Measurements from ENCODE around the gene PCED1B. TPM values are rescaled to one million over a fixed set of nuclear protein-coding genes. Genes with fewer than 3 reads are reported as not detected.

Gene PCED1B
- total RNA-seq, 1 donor from 2014 or later = 3.1 TPM

DNA sequence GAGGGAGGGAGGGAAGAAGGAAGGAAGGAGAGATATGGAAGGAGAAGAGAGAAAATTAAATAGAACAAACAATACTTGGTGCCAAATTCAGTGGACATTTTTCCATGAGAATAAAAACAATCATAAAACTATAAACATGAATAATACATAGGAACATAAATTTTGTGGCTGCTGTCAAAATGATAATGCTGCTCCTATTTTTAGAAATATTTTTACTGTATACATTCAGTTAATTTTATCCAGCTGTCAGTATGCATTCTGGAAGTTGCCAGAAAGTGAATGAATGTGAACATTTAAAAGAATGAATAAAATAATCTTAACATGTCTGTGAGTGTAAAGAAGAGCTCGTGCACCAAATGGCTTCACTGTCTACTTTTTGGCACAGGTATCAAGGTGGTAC lies 13.9 kb upstream of the PCED1B start:
- peaks cover 16% of the 10 kb centered on the region for H3F3A ChIP-seq (ENCODE audit: low read depth)
- Mint-ChIP-seq H3K36me3 (no peaks in the 10 kb centered on the region), H3K4me1 (peaks cover 19% of the 10 kb centered on the region), H3K9me3 (peaks cover 3% of the 10 kb centered on the region), H3K4me3 (no peak overlapping the region), H3K27me3 (ENCODE audit: insufficient read depth, low read depth) (no peaks in the 10 kb centered on the region), H3K27ac (no peak overlapping the region)
- H3K36me3 ChIP-seq = no peaks in the 10 kb centered on the region
- H3K9me3 ChIP-seq (ENCODE audit: low read depth) = no peaks in the 10 kb centered on the region
- no peak for DNase-seq (ENCODE audit: low spot score)
- H3K27me3 ChIP-seq = no peaks in the 10 kb centered on the region
- no peak overlapping the region for H3K27ac ChIP-seq
- peaks cover 15% of the 10 kb centered on the region for H3K4me1 ChIP-seq
- H3K9ac ChIP-seq = no peak overlapping the region
- no peaks in the 10 kb centered on the region for H4K20me1 ChIP-seq (ENCODE audit: low read depth)
- H3K79me2 ChIP-seq (ENCODE audit: low read depth) = no peaks in the 10 kb centered on the region
- no peak for TF ChIP-seq EZH2 (IDR thresholded peaks at IDR 0.05)
- TF ChIP-seq EZH2phosphoT487 (IDR thresholded peaks at IDR 0.05) = no peak
- TF ChIP-seq, protein P1, sequence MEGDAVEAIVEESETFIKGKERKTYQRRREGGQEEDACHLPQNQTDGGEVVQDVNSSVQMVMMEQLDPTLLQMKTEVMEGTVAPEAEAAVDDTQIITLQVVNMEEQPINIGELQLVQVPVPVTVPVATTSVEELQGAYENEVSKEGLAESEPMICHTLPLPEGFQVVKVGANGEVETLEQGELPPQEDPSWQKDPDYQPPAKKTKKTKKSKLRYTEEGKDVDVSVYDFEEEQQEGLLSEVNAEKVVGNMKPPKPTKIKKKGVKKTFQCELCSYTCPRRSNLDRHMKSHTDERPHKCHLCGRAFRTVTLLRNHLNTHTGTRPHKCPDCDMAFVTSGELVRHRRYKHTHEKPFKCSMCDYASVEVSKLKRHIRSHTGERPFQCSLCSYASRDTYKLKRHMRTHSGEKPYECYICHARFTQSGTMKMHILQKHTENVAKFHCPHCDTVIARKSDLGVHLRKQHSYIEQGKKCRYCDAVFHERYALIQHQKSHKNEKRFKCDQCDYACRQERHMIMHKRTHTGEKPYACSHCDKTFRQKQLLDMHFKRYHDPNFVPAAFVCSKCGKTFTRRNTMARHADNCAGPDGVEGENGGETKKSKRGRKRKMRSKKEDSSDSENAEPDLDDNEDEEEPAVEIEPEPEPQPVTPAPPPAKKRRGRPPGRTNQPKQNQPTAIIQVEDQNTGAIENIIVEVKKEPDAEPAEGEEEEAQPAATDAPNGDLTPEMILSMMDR (IDR thresholded peaks at IDR 0.05) = no peak
- H3K4me2 ChIP-seq = no peak overlapping the region
- no peak overlapping the region for H3K4me3 ChIP-seq
- H2AFZ ChIP-seq (replicated peaks) = no peak overlapping the region

DNA sequence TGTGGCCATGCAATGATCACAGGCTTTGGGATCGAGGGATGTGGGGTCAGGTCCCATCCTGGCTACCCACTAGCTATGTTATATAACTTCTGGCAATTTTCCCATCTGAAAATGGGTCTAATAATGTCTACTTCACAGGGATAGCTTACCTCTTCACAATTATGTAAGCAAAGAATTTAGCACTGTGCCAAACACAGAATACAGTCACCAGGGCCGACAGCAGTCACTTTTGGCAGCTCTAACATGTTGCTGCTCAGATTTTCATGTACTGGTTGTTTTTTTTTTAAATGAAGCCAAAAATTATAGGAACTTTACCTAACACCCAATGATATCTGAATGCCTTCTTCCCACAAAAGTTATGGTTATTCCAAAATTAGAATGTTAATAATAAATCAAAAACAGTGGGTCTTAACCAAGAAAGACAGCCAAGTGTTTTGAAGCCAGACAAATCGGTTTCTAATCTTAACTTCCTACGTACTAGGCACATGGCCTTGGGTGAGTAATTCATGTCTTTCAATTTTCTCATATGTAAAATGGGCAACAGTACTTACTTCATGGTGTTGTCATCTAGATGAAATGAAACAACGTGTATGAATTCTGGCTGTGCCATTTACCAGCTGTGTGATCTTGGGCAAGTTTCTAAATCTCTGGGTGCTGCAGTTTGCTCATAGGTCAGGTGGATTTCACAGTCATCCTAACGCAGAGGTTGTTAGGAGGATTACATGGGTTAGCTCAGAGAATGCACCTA lies 13.0 kb upstream of the PCED1B start:
- TF ChIP-seq, protein P1 (IDR thresholded peaks at IDR 0.05) = no peak
- no peak for TF ChIP-seq EZH2 (IDR thresholded peaks at IDR 0.05)
- no peak for TF ChIP-seq EZH2phosphoT487 (IDR thresholded peaks at IDR 0.05)
- no peak overlapping the region for H3K4me3 Mint-ChIP-seq
- no peak overlapping the region for H3K4me2 ChIP-seq
- H3K9me3 ChIP-seq (ENCODE audit: low read depth) = no peaks in the 10 kb centered on the region
- no peaks in the 10 kb centered on the region for H3K79me2 ChIP-seq (ENCODE audit: low read depth)
- peaks cover 15% of the 10 kb centered on the region for H3K4me1 ChIP-seq
- H3K27ac ChIP-seq = no peak overlapping the region
- peaks cover 19% of the 10 kb centered on the region for H3K4me1 Mint-ChIP-seq
- DNase-seq (ENCODE audit: low spot score) = no peak
- no peak overlapping the region for H3K9ac ChIP-seq
- H3K27me3 Mint-ChIP-seq (ENCODE audit: insufficient read depth, low read depth) = no peaks in the 10 kb centered on the region
- no peaks in the 10 kb centered on the region for H3K9me3 Mint-ChIP-seq
- no peaks in the 10 kb centered on the region for H3K27me3 ChIP-seq
- no peaks in the 10 kb centered on the region for H3K36me3 Mint-ChIP-seq
- H3K27ac Mint-ChIP-seq = no peak overlapping the region
- no peak overlapping the region for H2AFZ ChIP-seq (replicated peaks)
- peaks cover 16% of the 10 kb centered on the region for H3F3A ChIP-seq (ENCODE audit: low read depth)
- H4K20me1 ChIP-seq (ENCODE audit: low read depth) = no peaks in the 10 kb centered on the region
- H3K36me3 ChIP-seq = no peaks in the 10 kb centered on the region
- H3K4me3 ChIP-seq = no peak overlapping the region

DNA sequence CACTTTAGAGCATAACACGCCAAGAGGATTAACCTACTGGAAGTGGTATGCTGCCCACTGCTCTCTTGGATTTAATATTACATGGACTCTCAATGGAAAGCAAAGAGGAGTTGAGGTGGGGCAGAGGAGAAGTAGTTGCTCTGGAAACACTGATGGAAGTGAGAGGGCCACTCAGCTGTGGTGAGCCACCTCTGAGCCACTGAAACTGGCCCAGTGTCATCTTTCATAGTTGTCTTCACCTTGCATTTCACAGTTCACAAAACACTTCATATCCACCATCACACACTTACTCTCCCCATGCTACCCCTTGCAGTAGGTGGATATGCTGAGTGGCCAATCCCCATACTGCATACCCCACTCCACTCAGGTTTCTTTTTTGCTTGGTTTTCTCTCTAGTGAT lies 12.2 kb upstream of the PCED1B start:
- Mint-ChIP-seq H3K27ac (no peak overlapping the region), H3K27me3 (ENCODE audit: insufficient read depth, low read depth) (no peaks in the 10 kb centered on the region), H3K36me3 (no peaks in the 10 kb centered on the region), H3K4me1 (peaks cover 19% of the 10 kb centered on the region), H3K4me3 (no peak overlapping the region), H3K9me3 (no peaks in the 10 kb centered on the region)
- Histone ChIP-seq H3K79me2 (ENCODE audit: low read depth) (no peaks in the 10 kb centered on the region), H3K4me2 (no peak overlapping the region), H3K9ac (no peak overlapping the region), H4K20me1 (ENCODE audit: low read depth) (no peaks in the 10 kb centered on the region), H3K27me3 (no peaks in the 10 kb centered on the region), H3F3A (ENCODE audit: low read depth) (peaks cover 16% of the 10 kb centered on the region), H2AFZ (replicated peaks) (no peak overlapping the region), H3K9me3 (ENCODE audit: low read depth) (no peaks in the 10 kb centered on the region), H3K36me3 (no peaks in the 10 kb centered on the region), H3K4me1 (peaks cover 15% of the 10 kb centered on the region), H3K4me3 (no peak overlapping the region), H3K27ac (no peak overlapping the region)
- no peak for TF ChIP-seq EZH2phosphoT487 (IDR thresholded peaks at IDR 0.05)
- no peak for TF ChIP-seq EZH2 (IDR thresholded peaks at IDR 0.05)
- TF ChIP-seq, protein P1 (IDR thresholded peaks at IDR 0.05) = no peak
- DNase-seq (ENCODE audit: low spot score) = no peak

Measured in neural progenitor cell (in vitro differentiated cells).